ENCODE measurements around the gene APOL3. TPM values are rescaled to one million over a fixed set of nuclear protein-coding genes. Genes with fewer than 3 reads are reported as not detected.
"Not testable (repeated sequence)": the region's sequence is repeated elsewhere in the genome, so short reads cannot be mapped to it uniquely, and the experiment has no call there.

APOL3 gene
- total and polyA plus RNA-seq, 2 of the 13 experiments (the other 11 are each of a cell fraction or from before 2014, with no cell fraction given) = 3.8 to 5.4 TPM

GRCh38 chr22:36153501-36154422 is 6.8 kb downstream of the APOL3 start (continued):
- TF ChIP-seq KLF13 (CRISPR knock-in tag; IDR thresholded peaks at IDR 0.05) = no peak
- TF ChIP-seq IRX3 (CRISPR knock-in tag; IDR thresholded peaks at IDR 0.05; ENCODE audit: borderline replicate concordance, low read depth) = no peak
- no peak for TF ChIP-seq HMG20B (CRISPR knock-in tag; conservative IDR thresholded peaks at IDR 0.05)
- 0 out of 2 replicates have a peak, but pooled peaks have one; percentile 22 for TF ChIP-seq SP5 (CRISPR knock-in tag; IDR thresholded peaks at IDR 0.05; ENCODE audit: borderline replicate concordance, low read depth)
- TF ChIP-seq ZNF142 (CRISPR knock-in tag; IDR thresholded peaks at IDR 0.05) = no peak
- TF ChIP-seq NKX3-1 (CRISPR knock-in tag; IDR thresholded peaks at IDR 0.05) = 0 out of 2 replicates have a peak, but pooled peaks have one; percentile 27
- no peak for TF ChIP-seq ZNF282 (IDR thresholded peaks at IDR 0.05; ENCODE audit: partially characterized antibody)
- no peak for TF ChIP-seq ZBTB49 (CRISPR knock-in tag; IDR thresholded peaks at IDR 0.05; ENCODE audit: borderline replicate concordance)

- BruUV-seq (replicated peaks); FAIRE-seq: not testable (repeated sequence)
- POLR2A ChIA-PET = interaction anchor here (1.4 kb wide), 1 partner anchor 86 kb away, joined by 3 read pairs; the partner anchor contains the start of gene APOL2
Measured at GRCh38 chr22:36152821-36153220, 7.7 kb downstream of the APOL3 start.

More at GRCh38 chr22:36152821-36153220, 7.7 kb downstream of the APOL3 start:
- H3K36me3 ChIP-seq (replicated peaks in 1 of 2; ENCODE audit: control insufficient read depth in 1 of 2, insufficient read depth in 2 of 2, low read length in 2 of 2); H4K20me1 ChIP-seq (ENCODE audit: insufficient read depth, low read length); H2AFZ ChIP-seq (ENCODE audit: low read length); H3K9ac ChIP-seq (ENCODE audit: insufficient read depth, low read depth, low read length); H3K9me3 ChIP-seq (ENCODE audit: low read length); H3K27ac ChIP-seq (ENCODE audit: extremely low read length, insufficient read depth, low read length); H3K79me2 ChIP-seq (ENCODE audit: insufficient read depth, low read length); in situ Hi-C loops (cut with HindIII; ENCODE audit: extremely low pct_ligation_motif_present, low pct_unique_long_range_greater_than_20kb); H3K4me2 ChIP-seq (ENCODE audit: low read depth, low read length); H3K4me3 ChIP-seq (replicated peaks in 1 of 3; ENCODE audit: insufficient read depth in 1 of 3, low read depth in 2 of 3, low read length in 3 of 3); intact Hi-C loops (cut with micrococcal nuclease; ENCODE audit: unreplicated experiment); ATAC-seq; CTCF ChIA-PET (ENCODE audit: low intra/inter-chr PET ratio, low total read pairs); H3K27me3 ChIP-seq (ENCODE audit: control insufficient read depth in 1 of 2, insufficient read depth in 2 of 2, low read length in 2 of 2); DNase-seq (ENCODE audit: low spot score): not testable (repeated sequence)
- 91% methylated on average over 4 of the region's 4 CpGs for WGBS (ENCODE audit: low lambda C conversion rate)
- H3K4me1 ChIP-seq (ENCODE audit: insufficient read depth, low read length) = peaks cover 64% of the 10 kb centered on the region

Measured in HepG2 (cell line).